IMR-90 (cell line): ENCODE data around the gene FTO.

Experiments
- BHLHE40 ChIP-seq: fragments of 150-350 bp; IDR thresholded peaks from 2 replicates; pipeline ENCODE4 v1.6.1; 2016; ENCODE audit warnings: mild to moderate bottlenecking, low read depth, low read length
- CTCF ChIP-seq: conservative IDR thresholded peaks from 2 replicates; pipeline ENCODE4 v1.5.1; 2012; ENCODE audit warnings: mild to moderate bottlenecking, low read depth, low read length, improper control_type of control experiment
- ELK1 ChIP-seq: fragments of 150-350 bp; IDR thresholded peaks from 2 replicates; pipeline ENCODE4 v1.6.1; 2016; ENCODE audit warnings: low read depth, mild to moderate bottlenecking, low read length, moderate library complexity, borderline replicate concordance
- MXI1 ChIP-seq: IDR thresholded peaks from 2 replicates; pipeline ENCODE4 v1.6.1; 2012; ENCODE audit warnings: low read depth, mild to moderate bottlenecking, low read length, moderate library complexity, borderline replicate concordance
- POLR2A ChIP-seq: IDR thresholded peaks from 2 replicates; pipeline ENCODE4 v1.6.1; 2012; ENCODE audit warnings: mild to moderate bottlenecking, low read depth, low read length
- RAD21 ChIP-seq: IDR thresholded peaks from 2 replicates; pipeline ENCODE4 v1.6.1; 2012; ENCODE audit warnings: low read length, improper control_type of control experiment

- no peak for TF ChIP-seq CTCF
- no peak for TF ChIP-seq ELK1
- TF ChIP-seq POLR2A, result no peak
- TF ChIP-seq BHLHE40, result no peak
- no peak for TF ChIP-seq MXI1
- TF ChIP-seq RAD21, result no peak
These were observed 493.8 kb downstream of the FTO start for GRCh38 chr16:54197758-54198157.
